HG03457 (cell line): ENCODE data around the gene LATS2.
A peak's percentile ranks its signal among the peaks of the same experiment; 100 is the strongest.

ENCODE experiments used
- ATAC-seq: cut with Tn5 transposase; IDR thresholded peaks from one replicate; pipeline ENCODE4 v1.9.1; 2021; ENCODE audit warnings: moderate number of reproducible peaks; ENCODE audit not compliant: unreplicated experiment

LATS2 gene

GRCh38 chr13:21061029-21061763 is at the start of gene LATS2:
Gene LATS2 (minus strand): TSS chr13:21061586. CDS start chr13:21046026, 15,560 bp downstream.
- ATAC-seq: peak; percentile 86

GRCh38 chr13:21109168-21109567 is 47.8 kb upstream of the LATS2 start:
- ATAC-seq: no peak

- no peak for ATAC-seq
These were observed 44.7 kb upstream of the LATS2 start for GRCh38 chr13:21106089-21106488.

GRCh38 chr13:21104199-21105019 is 43.0 kb upstream of the LATS2 start:
- ATAC-seq: no peak

GRCh38 chr13:21101865-21102576 is 40.6 kb upstream of the LATS2 start:
- no peak for ATAC-seq

GRCh38 chr13:21100994-21101757 is 39.8 kb upstream of the LATS2 start:
- no peak for ATAC-seq

- ATAC-seq: no peak
These were observed 38.8 kb upstream of the LATS2 start for GRCh38 chr13:21100211-21100610.

- ATAC-seq: no peak
These were observed 33.9 kb upstream of the LATS2 start for GRCh38 chr13:21095311-21095710.

- no peak for ATAC-seq
These were observed 28.4 kb upstream of the LATS2 start for GRCh38 chr13:21089830-21090229.

- no peak for ATAC-seq
These were observed 27.1 kb upstream of the LATS2 start for GRCh38 chr13:21088534-21088933.

- no peak for ATAC-seq
These were observed 25.5 kb upstream of the LATS2 start for GRCh38 chr13:21086929-21087328.

- ATAC-seq: no peak
These were observed 20.5 kb upstream of the LATS2 start for GRCh38 chr13:21081926-21082325.

GRCh38 chr13:21080593-21080891 is 19.2 kb upstream of the LATS2 start:
- ATAC-seq: no peak

- no peak for ATAC-seq
These were observed 18.6 kb upstream of the LATS2 start for GRCh38 chr13:21079761-21080592.

GRCh38 chr13:21079221-21079620 is 17.8 kb upstream of the LATS2 start:
- ATAC-seq: no peak

GRCh38 chr13:21078501-21078900 is 17.1 kb upstream of the LATS2 start:
- no peak for ATAC-seq

GRCh38 chr13:21077788-21078353 is 16.5 kb upstream of the LATS2 start:
- no peak for ATAC-seq

GRCh38 chr13:21077076-21077787 is 15.8 kb upstream of the LATS2 start:
- no peak for ATAC-seq

GRCh38 chr13:21076253-21076652 is 14.9 kb upstream of the LATS2 start:
- no peak for ATAC-seq
